ENCODE results near the gene NIP7. TPM values are rescaled to one million over a fixed set of nuclear protein-coding genes. Genes with fewer than 3 reads are reported as not detected.
"Not testable (repeated sequence)": the region's sequence is repeated elsewhere in the genome, so short reads cannot be mapped to it uniquely, and the experiment has no call there.

NIP7 gene
- polyA plus RNA-seq, 10 donors: 18.4 to 29.5 (median 23.4) TPM

- no peak for DNase-seq
Measured at GRCh38 chr16:69338557-69339288, 849 bp upstream of the NIP7 start.

DNA sequence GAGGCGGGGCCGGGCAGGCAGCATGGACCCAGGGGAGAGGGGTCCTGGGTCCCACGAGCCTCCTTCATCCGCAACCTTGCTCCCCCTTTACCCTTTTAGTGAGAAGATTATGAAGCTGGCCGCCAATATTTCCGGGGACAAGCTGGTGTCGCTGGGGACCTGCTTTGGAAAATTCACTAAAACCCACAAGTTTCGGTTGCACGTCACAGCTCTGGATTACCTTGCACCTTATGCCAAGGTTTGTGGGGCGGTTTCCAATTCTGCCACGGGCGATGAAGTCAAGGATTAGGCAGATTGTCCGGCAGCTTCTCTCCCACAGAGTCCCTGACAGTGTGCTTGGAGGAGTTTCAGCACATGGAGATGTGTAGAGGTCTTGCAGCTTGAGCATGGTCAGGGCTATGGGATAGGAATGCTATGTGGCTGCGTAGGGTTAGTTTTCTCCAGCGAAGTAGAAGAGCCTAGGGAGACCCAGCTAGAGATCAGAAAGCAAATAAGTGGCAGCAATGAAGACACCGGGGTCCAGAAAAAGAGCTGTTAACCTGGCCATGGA lies 598 bp downstream of the NIP7 start:
- DNase-seq: no peak

- no peak for DNase-seq
Measured at GRCh38 chr16:69344171-69344570, 4.6 kb downstream of the NIP7 start.

DNA sequence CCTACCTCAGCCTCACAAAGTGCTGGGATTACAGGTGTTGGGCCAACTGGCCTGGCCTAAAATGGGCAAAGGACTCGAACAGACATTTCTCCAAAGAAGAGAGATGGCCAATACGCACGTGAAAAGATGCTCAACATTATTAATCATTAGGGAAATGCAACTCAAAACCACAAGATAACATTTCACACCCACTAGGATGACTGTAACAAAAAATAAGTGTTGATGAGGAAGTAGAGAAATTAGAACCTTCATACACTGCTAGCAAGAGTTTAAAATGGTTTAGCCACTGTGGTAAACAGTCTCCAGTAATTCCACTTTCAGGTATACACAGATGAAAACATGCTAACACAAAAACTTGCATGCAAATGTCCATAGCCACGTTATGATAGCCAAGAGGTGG lies 6.4 kb downstream of the NIP7 start:
- no peak for DNase-seq

DNA sequence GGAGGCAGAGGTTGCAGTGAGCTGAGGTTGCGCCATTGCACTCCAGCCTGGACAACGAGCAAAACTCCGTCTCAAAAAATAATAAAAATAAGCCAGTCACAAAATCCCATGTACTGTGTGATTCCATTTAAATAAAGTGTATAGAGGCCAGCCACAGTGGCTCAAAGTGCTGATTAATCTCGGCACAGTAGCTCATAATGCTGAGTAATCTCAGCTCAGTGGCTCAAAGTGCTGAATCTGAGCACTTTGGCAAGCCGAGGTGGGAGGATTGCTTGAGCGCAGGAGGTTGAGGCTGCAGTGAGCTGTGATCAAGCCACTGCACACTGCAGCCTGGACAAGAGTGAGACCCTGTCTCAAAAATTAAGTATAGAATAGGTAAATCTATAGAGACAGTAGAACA lies 7.1 kb downstream of the NIP7 start:
- DNase-seq: no peak

GRCh38 chr16:69348222-69348621 lies 8.7 kb downstream of the NIP7 start:
- DNase-seq: no peak

DNA sequence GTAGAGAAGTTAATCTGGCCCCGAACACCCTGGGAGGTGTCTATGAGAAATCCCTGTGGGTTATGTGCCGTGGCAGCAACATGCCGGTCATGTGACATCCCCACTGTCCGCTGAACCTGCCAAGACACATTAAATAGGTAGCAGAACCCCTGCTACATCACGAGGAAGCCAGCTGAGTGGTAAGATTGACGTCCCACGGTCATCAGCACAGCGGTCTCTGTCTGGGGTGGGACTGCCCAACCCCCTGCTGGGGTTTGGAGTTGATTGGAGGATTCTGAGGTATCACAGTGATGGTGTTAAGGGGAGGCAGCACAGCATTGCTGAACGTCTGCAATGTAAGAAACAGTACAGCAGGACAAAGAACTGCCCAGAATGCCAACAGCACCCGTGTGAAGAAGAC lies 10.0 kb downstream of the NIP7 start:
- DNase-seq: no peak

GRCh38 chr16:69350536-69351133 lies 11.1 kb downstream of the NIP7 start:
- no peak for DNase-seq

GRCh38 chr16:69351309-69352027 lies 11.9 kb downstream of the NIP7 start, which contains the start of gene TMED6:
Gene TMED6, minus strand, starts transcription at chr16:69351786. Its CDS starts 33 bp downstream, at chr16:69351753.
- DNase-seq: no peak

- not testable (repeated sequence) for DNase-seq
Measured at GRCh38 chr16:69360070-69360469, 20.5 kb downstream of the NIP7 start.

DNA sequence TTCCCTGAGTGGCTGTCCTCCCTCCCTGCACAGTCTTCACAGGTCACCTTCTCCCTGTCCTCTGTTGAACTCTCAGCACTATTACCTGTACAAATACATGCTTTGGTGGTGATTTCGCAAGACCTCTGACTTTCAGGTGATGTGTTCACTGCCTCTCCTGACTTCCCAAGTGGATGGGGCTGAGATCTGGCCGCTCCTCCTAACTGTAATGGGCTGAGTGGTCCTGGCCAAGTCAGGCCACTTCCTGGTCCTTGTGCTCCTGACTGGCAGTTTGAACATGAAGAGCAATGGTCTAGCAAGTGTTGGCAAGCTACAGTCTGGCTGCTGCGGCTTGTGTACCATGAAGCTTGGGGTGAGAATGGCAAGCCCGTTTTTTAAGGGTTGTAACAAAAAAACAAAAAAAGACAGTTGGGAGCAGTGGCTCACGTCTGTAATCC lies 23.7 kb downstream of the NIP7 start:
- no peak for DNase-seq

DNA sequence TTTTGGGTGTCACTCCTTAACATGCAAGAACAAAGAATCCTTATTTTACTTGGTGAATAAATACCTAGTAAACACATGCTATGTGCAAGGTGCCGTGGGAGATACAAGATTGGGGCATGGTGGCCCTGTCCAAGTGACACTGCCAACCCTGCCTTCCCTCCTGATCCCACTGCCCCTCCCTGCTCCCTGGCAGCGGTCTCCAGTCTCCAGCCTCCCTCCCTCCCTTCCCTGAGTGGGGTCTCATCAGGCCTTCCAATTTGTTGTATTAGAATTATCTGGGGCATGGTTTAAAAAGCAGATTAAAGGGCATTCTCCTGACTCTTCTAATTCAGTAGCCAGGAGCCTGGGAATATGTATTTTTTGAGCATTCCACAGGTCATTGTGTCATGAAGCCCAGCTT lies 24.5 kb downstream of the NIP7 start:
- no peak for DNase-seq

DNA sequence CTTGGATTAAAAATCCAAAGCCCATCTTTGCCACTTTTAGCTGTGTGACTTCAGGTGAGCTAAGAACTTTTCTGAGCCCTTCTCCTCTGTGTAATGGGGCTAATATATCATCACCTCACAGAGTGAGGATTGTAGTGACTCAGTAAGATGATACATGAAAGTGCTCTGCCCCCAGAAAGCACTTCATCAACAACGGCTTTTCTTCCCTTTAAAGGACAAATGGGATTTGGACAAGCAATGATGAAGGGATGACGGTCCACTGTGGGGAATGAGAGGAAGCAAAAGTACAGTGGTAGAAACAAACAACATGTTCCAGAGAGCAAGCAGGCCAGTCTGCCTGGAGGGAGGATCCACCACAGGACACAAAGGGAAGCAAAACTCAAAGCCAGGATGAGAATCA lies 26.3 kb downstream of the NIP7 start:
- no peak for DNase-seq

DNA sequence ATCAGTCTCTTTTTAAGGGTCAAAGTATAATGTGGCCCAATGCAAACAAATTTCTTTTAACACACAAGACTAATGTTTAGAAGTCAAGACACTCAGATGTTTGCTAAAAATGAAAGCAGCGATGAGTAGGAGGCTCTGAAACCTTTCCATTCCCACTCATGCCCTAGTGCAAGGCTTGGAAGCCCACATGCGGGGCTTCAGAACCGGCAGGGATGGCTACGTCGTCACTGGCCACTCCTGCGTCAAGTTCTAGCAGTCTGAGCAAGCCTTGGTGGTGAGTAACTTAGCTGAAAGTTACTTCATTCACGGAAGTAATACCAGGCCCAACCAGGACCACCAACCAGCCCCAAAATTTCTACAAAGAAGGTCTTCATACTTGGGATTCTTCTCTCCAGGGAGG lies 26.9 kb downstream of the NIP7 start:
- DNase-seq: no peak

DNA sequence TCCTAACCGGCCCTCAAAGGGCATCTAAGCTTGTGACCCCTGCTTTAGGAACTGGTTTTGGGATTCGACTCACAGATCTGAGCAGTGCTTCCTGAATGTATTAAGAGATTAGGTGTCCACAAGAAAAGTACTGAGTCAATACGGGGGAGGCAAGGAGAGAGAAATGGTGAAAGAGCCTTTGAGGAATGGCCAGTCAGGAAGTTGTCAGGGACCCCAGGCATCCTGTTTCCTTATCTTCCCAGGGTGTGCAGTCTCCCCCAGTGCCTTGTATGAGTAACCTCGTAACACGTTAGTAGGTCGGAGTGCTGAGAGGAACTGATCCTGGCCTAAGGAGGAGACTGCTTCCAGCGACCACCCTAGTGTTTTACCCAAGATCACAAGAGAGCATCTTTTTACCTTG lies 28.4 kb downstream of the NIP7 start:
- DNase-seq: no peak

DNA sequence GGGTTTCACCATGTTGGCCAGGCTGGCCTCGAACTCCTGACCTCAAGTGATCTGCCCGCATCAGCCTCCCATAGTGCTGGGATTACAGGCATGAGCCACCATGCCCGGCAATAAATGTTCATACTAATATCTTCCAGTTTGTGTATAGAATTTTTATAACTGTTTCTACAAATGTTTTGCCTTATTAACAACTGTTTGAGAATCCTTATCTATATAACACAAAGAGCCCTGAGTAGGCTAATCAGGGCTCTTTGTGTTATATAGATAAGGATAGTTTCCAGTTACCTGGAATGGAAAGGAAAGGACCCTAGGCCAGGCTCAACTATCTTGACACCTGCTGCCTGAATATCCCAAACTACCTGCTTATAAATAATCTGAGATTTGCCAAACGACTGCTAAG lies 29.3 kb downstream of the NIP7 start:
- no peak for DNase-seq

DNA sequence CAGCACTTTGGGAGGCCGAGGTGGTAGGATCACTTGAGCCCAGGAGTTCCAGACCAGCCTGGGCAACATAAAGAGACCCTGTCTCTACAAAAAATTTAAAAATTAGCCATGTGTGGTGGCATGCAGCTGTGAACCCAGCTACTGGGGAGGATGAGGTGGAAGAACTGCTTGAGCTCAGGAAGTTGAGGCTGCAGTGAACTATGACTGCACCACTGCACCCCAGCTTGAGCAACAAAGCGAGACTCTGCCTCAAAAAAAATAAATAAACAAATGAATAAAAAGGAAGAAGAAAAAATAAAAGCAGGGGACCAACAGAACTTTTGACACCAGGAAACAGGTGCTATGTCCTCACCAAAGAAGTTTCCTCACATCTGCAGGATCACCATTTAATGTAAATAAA lies 32.0 kb downstream of the NIP7 start:
- no peak for DNase-seq

GRCh38 chr16:69373019-69373418 lies 33.4 kb downstream of the NIP7 start:
- DNase-seq: no peak

DNA sequence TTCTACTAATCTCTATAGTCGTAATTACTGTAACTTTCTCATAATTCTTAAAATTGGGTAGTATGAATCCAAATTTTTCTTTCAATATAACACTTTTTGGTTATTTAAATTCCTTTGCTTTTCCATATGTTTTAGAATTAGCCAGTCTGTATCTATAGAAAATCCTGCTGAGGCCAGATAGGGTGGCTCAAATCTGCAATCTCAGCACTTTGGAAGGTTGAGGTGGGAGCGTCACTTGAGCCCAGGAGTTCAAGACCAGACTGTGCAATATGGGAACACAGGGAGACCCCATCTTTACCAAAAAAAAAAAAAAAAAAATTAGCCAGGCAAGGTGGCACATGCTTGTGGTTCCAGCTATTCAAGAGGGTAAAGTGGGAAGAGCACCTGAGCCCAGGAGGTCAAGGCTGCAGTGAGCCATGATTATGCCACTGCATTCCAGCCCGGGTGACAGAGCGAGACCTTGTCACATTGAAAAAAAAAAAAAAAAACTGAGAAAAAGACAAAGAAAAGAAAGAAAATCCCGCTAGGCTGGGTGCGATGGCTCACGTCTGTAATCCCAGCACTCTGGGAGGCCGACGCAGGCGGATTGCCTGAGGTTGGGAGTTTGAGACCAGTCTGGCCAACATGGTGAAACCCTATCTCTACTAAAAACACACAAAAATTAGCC lies 37.0 kb downstream of the NIP7 start:
- DNase-seq: no peak

DNA sequence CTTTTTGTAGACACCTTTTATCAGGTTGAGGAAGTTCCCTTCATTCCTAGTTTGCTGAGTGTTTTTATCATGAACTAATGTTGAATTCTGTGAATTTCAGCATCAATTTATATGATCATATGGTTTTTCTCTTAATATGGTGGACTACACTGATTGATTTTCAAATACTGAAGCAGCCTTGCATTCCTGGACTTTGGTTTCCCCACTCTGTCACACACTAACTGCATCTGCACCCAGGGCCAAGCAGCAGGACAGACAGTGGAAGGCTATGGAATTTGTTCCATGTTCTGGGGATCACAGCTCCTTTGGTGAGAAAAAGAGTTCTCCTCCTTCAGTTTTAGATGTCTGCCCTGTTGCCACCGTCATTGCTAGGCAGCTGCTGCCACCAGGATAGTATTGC lies 38.5 kb downstream of the NIP7 start:
- no peak for DNase-seq

DNA sequence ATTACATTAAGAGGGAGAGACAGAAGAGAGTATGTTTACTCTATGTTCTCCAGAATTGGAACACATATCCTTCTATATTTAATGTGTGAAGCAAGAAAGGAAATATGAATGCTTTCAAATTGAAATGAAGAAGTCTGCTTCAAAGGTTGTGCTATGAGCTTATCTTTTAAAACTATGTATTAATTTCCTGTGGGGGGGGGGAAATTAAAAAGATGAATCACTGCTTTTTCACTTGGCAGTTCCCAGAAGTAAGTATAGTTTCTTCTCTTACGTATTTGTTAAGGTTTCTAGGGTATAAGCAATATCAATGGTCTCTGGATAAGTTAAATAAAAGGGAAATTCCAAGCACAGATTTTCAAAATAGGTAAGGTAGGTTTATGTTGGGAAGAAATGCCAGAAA lies 39.2 kb downstream of the NIP7 start:
- DNase-seq: no peak

DNA sequence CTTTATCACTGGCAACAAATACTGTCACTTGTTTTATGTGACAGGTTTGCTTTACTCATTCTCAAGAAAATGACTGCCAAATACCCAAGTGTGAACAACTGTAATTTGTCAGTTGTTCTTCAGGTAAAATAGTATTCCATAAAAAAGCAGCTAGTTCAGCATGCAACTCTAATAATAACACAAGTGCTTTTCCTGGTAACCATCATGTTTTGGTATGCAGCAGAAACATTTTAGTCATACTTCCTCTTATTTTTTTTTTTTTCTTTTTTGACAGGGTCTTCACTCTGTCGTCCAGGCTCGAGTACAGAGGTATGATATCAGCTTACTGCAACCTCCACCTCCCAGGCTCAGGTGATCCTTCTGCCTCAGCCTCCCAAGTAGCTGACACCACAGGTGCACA lies 41.7 kb downstream of the NIP7 start:
- no peak for DNase-seq

All from muscle of back (tissue), 11 donors.